H1 (cell line): ENCODE measurements around the gene HMCN2. TPM values are rescaled to one million over a fixed set of nuclear protein-coding genes. Genes with fewer than 3 reads are reported as not detected.

ENCODE experiments used
- CTCF ChIA-PET: fragments of 300-600 bp; sonication (Branson Sonifier 250); formaldehyde crosslinking; loops from one replicate; lab custom pipeline; 2021; ENCODE audit not compliant: partially characterized antibody; lab: Charles Lee
- POLR2A ChIA-PET: fragments of 300-600 bp; sonication (Branson Sonifier 250); formaldehyde crosslinking; loops from one replicate; lab custom pipeline; 2021; ENCODE audit warnings: inconsistent platforms; ENCODE audit not compliant: partially characterized antibody; lab: Charles Lee
- DNase-seq, 2 experiments: peaks; one replicate each; pipeline versions ENCODE4 v3.0.0 to v3.0.0-alpha.2; 2010 to 2022; ENCODE audit warnings: low spot score in 2 of 2, low read depth in 1 of 2, mixed read lengths in 1 of 2
- FAIRE-seq: peaks from 2 replicates; lab custom pipeline; 2011; peaks lifted over from hg19 to GRCh38; lab: Jason Lieb, UNC
- H2AFZ ChIP-seq: 2 replicates; pipeline ENCODE4 v1.8.1; 2012; ENCODE audit warnings: low read length, inconsistent platforms
- H2AK5ac ChIP-seq: 2 replicates; pipeline ENCODE4 v1.6.1; 2013; ENCODE audit warnings: low read depth, low read length
- H2BK120ac ChIP-seq: replicated peaks from 2 replicates; pipeline ENCODE3; 2013; ENCODE audit warnings: low read depth, low read length, inconsistent platforms
- H2BK12ac ChIP-seq: 2 replicates; pipeline ENCODE4 v1.6.1; 2013; ENCODE audit warnings: low read depth, low read length
- H2BK15ac ChIP-seq: 2 replicates; pipeline ENCODE4 v1.6.1; 2013; ENCODE audit warnings: low read length
- H2BK20ac ChIP-seq: 2 replicates; pipeline ENCODE4 v1.6.1; 2013; ENCODE audit warnings: low read length
- H2BK5ac ChIP-seq: 2 replicates; pipeline ENCODE4 v1.6.1; 2013; ENCODE audit warnings: low read depth, low read length
- H3K14ac ChIP-seq: 2 replicates; pipeline ENCODE4 v1.6.1; 2013; ENCODE audit warnings: inconsistent platforms; ENCODE audit not compliant: insufficient read length
- H3K18ac ChIP-seq: 2 replicates; pipeline ENCODE4 v1.6.1; 2013; ENCODE audit warnings: low read length; ENCODE audit errors: extremely low read depth
- H3K23ac ChIP-seq: 2 replicates; pipeline ENCODE4 v1.6.1; 2013; ENCODE audit warnings: inconsistent platforms; ENCODE audit not compliant: insufficient read length
- H3K23me2 ChIP-seq: 2 replicates; pipeline ENCODE4 v1.6.1; 2013; ENCODE audit warnings: low read depth, low read length
- H3K27ac ChIP-seq: 2 replicates; pipeline ENCODE4 v1.6.1; 2011; ENCODE audit warnings: low read depth, low read length, inconsistent platforms
- H3K27me3 ChIP-seq, 4 experiments: replicated peaks in 1 of 4; 1 replicate in 1 of 4; 2 replicates in 3 of 4; pipeline versions ENCODE4 v1.6.1 to v1.8.1; 2011 to 2013; ENCODE audit warnings: low read length in 3 of 4, mild to moderate bottlenecking in 3 of 4, inconsistent platforms in 2 of 4, mixed read lengths in 2 of 4, moderate library complexity in 1 of 4; ENCODE audit not compliant: control insufficient read depth in 3 of 4, insufficient read depth in 3 of 4; ENCODE audit errors: extremely low read depth in 1 of 4
- H3K36me3 ChIP-seq, 4 experiments: 2 replicates each; pipeline versions ENCODE4 v1.6.1 to v1.8.1; 2011 to 2013; ENCODE audit warnings: mild to moderate bottlenecking in 4 of 4, low read length in 3 of 4, moderate library complexity in 2 of 4, control low read depth in 1 of 4, inconsistent platforms in 1 of 4; ENCODE audit not compliant: insufficient read depth in 4 of 4, control insufficient read depth in 2 of 4
- H3K4ac ChIP-seq: replicated peaks from 2 replicates; pipeline ENCODE3; 2013; ENCODE audit warnings: low read length, low read depth, mixed read lengths, inconsistent platforms; ENCODE audit not compliant: insufficient read length
- H3K4me1 ChIP-seq, 4 experiments: replicated peaks in 1 of 4; 1 replicate in 1 of 4; 2 replicates in 3 of 4; pipeline versions ENCODE4 v1.6.1 to v1.8.1; 2011 to 2013; ENCODE audit warnings: low read length in 3 of 4, inconsistent platforms in 2 of 4, mixed read lengths in 1 of 4; ENCODE audit not compliant: insufficient read depth in 4 of 4, control insufficient read depth in 3 of 4
- H3K4me2 ChIP-seq, 2 experiments: 2 replicates each; pipeline versions ENCODE4 v1.6.1 to v1.8.1; 2011 to 2013; ENCODE audit warnings: low read depth in 2 of 2, low read length in 2 of 2, control low read depth in 1 of 2, inconsistent platforms in 1 of 2, mild to moderate bottlenecking in 1 of 2; ENCODE audit not compliant: insufficient read depth in 1 of 2
- H3K4me3 ChIP-seq, 4 experiments: fragments of 200-600, 300-600 bp in 1 of 4; sonication (generic), shearing (Covaris generic), sonication (Bioruptor Twin) in 1 of 4; 2 replicates each; pipeline versions ENCODE4 v1.5.1 to v1.8.1; 2011 to 2016; ENCODE audit warnings: low read length in 4 of 4, low read depth in 3 of 4, control low read depth in 2 of 4, inconsistent platforms in 2 of 4, mild to moderate bottlenecking in 2 of 4, mixed read lengths in 1 of 4, moderate library complexity in 1 of 4; ENCODE audit not compliant: insufficient read depth in 2 of 4; ENCODE audit errors: extremely low read depth in 1 of 4
- H3K56ac ChIP-seq: replicated peaks from 2 replicates; pipeline ENCODE3; 2013; ENCODE audit warnings: low read depth, mild to moderate bottlenecking, mixed read lengths, low read length, inconsistent platforms; ENCODE audit not compliant: insufficient read length
- H3K79me1 ChIP-seq: 2 replicates; pipeline ENCODE4 v1.6.1; 2013; ENCODE audit warnings: low read depth, low read length, control low read depth
- H3K79me2 ChIP-seq, 2 experiments: 2 replicates each; pipeline versions ENCODE4 v1.6.1 to v1.8.1; 2012 to 2013; ENCODE audit warnings: low read length in 2 of 2, mild to moderate bottlenecking in 2 of 2, inconsistent platforms in 1 of 2; ENCODE audit not compliant: insufficient read depth in 2 of 2, control insufficient read depth in 1 of 2
- H3K9ac ChIP-seq, 4 experiments: replicated peaks in 1 of 4; 1 replicate in 1 of 4; 2 replicates in 3 of 4; pipeline versions ENCODE4 v1.6.1 to v1.8.1; 2011 to 2013; ENCODE audit warnings: low read depth in 3 of 4, low read length in 3 of 4, control low read depth in 2 of 4, mild to moderate bottlenecking in 2 of 4, moderate library complexity in 2 of 4, inconsistent platforms in 1 of 4; ENCODE audit errors: extremely low read depth in 1 of 4
- H3K9me3 ChIP-seq, 2 experiments: 2 replicates each; pipeline versions ENCODE4 v1.6.1 to v1.8.1; 2012 to 2013; ENCODE audit warnings: mild to moderate bottlenecking in 2 of 2, moderate library complexity in 2 of 2, control low read depth in 1 of 2, inconsistent platforms in 1 of 2, low read depth in 1 of 2, low read length in 1 of 2, mixed read lengths in 1 of 2; ENCODE audit not compliant: insufficient read depth in 2 of 2
- H4K20me1 ChIP-seq, 2 experiments: replicated peaks in 1 of 2; 2 replicates each; pipeline versions ENCODE3 to v1.8.1; 2011 to 2013; ENCODE audit warnings: inconsistent platforms in 2 of 2, low read length in 2 of 2, mild to moderate bottlenecking in 1 of 2; ENCODE audit not compliant: insufficient read depth in 2 of 2, control insufficient read depth in 1 of 2
- H4K5ac ChIP-seq: 2 replicates; pipeline ENCODE4 v1.6.1; 2013; ENCODE audit warnings: low read length, low read depth, mixed read lengths, inconsistent platforms; ENCODE audit not compliant: insufficient read length
- H4K8ac ChIP-seq: 2 replicates; pipeline ENCODE4 v1.8.0; 2013; ENCODE audit warnings: mild to moderate bottlenecking, moderate library complexity, low read length, inconsistent platforms; ENCODE audit not compliant: insufficient read depth; ENCODE audit errors: extremely low read depth
- H4K91ac ChIP-seq: replicated peaks from 2 replicates; pipeline ENCODE3; 2013; ENCODE audit warnings: low read length, mixed read lengths, inconsistent platforms; ENCODE audit not compliant: insufficient read length
- WGBS, 2 experiments: shearing (Covaris generic) in 1 of 2; methylation state at CpG; one replicate each; pipeline versions ENCODE4 v1.1.6 to v1.1.7; 2013 to 2015; ENCODE audit warnings: low lambda C conversion rate in 2 of 2, mixed read lengths in 2 of 2, inconsistent platforms in 1 of 2, low coverage in 1 of 2, missing lambda C conversion rate in 1 of 2; ENCODE audit not compliant: insufficient replicate concordance in 2 of 2, insufficient coverage in 1 of 2, insufficient read length in 1 of 2; ENCODE audit errors: extremely low coverage in 1 of 2, missing lambda C conversion rate in 1 of 2; 5-methylcytosine and 5-hydroxymethylcytosine counted together
- polyA plus RNA-seq, 7 experiments: library from polyadenylated mRNA; depleted of rRNA in 3 of 7; stranded (reverse) in 5 of 7; unstranded in 2 of 7; fragments of >200 nt in 5 of 7; fragments of 200-250 nt in 2 of 7; gene quantifications; 1 replicate in 5 of 7; 2 replicates in 1 of 7; 4 replicates in 1 of 7; pipeline versions ENCODE4 v1.2.1 to v1.2.3, GENCODE V29; 2011 to 2013; ENCODE audit warnings: missing spikeins in 2 of 7, mixed read lengths in 2 of 7
- total RNA-seq: library from RNA; stranded (reverse); fragmentation: NEBNext Ultra II Directional; extraction: Animal tissue kit (Norgen Biotek cat#: 25700); gene quantifications from 2 replicates; pipeline ENCODE4 v1.2.1, GENCODE V29; 2021

Gene HMCN2
- total and polyA plus RNA-seq, 2 of the 8 experiments (the other 6 are each of a cell fraction or from before 2014, with no cell fraction given): 5.0 to 9.1 TPM

DNA sequence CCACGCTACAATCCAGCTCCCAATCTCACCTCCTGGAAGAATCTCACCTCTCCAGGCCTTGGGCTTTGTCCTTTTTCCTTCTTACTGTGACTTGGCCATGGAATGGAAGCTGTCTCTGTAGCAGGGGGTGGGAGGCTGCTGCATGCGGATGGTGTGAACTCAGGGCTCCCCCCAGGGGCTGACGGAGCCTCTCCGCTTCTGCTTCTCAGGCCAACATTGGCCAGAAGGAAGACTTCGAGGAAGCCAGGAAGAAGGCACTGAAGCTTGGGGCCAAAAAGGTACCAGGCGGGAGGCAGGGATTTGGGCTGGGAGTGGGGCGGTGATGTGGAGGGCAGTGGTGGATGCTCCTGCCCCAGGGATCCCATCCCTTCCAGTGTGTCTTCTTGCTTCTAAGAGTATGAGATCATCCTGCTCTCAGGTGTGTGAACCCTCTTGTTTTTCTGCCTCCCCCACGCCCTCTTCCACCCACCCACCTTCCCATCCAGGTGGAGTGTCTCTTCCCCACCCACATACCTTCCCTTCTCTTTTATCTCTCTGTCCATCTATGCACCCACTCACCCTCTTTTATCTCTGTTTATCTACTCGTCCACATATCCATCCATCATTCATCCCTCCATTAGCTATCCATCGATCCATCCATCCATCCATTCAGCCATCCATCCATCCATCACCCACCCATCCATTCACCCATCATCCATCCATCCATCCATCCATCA lies 188.7 kb downstream of the HMCN2 start:
- Histone ChIP-seq H3K9me3 (no peaks in the 10 kb centered on the region), H4K8ac (no peak overlapping the region), H2BK120ac (no peak overlapping the region), H3K4me3 (no peak overlapping the region), H2BK5ac (no peak overlapping the region), H3K56ac (peak overlapping the region; percentile 70), H3K14ac (no peak overlapping the region), H4K5ac (no peak overlapping the region), H3K4ac (no peak overlapping the region), H2BK12ac (no peak overlapping the region), H3K18ac (no peak overlapping the region), H3K36me3 (peaks cover 0 to 13% (median 0%) of the 10 kb centered on the region in 4 experiments; a peak in 5 of 8 replicates), H3K79me2 (peaks cover 0 to 11% of the 10 kb centered on the region in 2 experiments; a peak in 1 of 4 replicates), H3K27ac (no peak overlapping the region), H2BK20ac (no peak overlapping the region), H3K23me2 (peaks cover 8% of the 10 kb centered on the region; the same call in 1 of the 2 replicates), H2BK15ac (no peak overlapping the region), H3K4me1 (peaks cover 0 to 21% (median 12%) of the 10 kb centered on the region in 4 experiments; a peak in 5 of 7 replicates), H4K91ac (no peak overlapping the region), H3K79me1 (peaks cover 2% of the 10 kb centered on the region), H2AK5ac (no peak overlapping the region), H4K20me1 (peaks cover 2 to 26% of the 10 kb centered on the region in 2 experiments), H2AFZ (no peak overlapping the region), H3K23ac (no peak overlapping the region), H3K4me2 (no peak overlapping the region), H3K27me3 (no peaks in the 10 kb centered on the region), H3K9ac (no peak overlapping the region)
- 91 to 100% methylated on average over 2 to 10 of the region's 10 CpGs for WGBS, 2 experiments
- ChIA-PET POLR2A (interaction anchor here (1.1 to 1.6 kb wide), 3 partner anchors 9 to 15 kb away, joined by 3 to 7 read pairs (median 5); no protein-coding TSS in a partner anchor), CTCF (interaction anchor here (0.6 to 1.7 kb wide), 8 partner anchors 11 to 589 kb away, joined by 3 to 6 read pairs (median 4); no protein-coding TSS in a partner anchor)
- DNase-seq: no peak
- FAIRE-seq: no peak
